Spinal cord (tissue), 10 donors: Measurements from ENCODE around the gene MBOAT1. TPM values are rescaled to one million over a fixed set of nuclear protein-coding genes. Genes with fewer than 3 reads are reported as not detected.
"Not testable (repeated sequence)": the region's sequence is repeated elsewhere in the genome, so short reads cannot be mapped to it uniquely, and the experiment has no call there.

ENCODE experiments used
- DNase-seq, 6 donors: peaks; one replicate each; pipeline versions ENCODE4 v3.0.0 to v3.0.0-alpha.2; 2013 to 2015; ENCODE audit warnings: low spot score in 6 of 6, low read depth in 4 of 6
- H3K27ac ChIP-seq: one replicate; pipeline ENCODE4 v1.5.1; 2013; ENCODE audit warnings: low read depth, low read length, control low read depth
- H3K27me3 ChIP-seq: one replicate; pipeline ENCODE4 v1.6.1; 2013; ENCODE audit warnings: low read length; ENCODE audit not compliant: control insufficient read depth, insufficient read depth
- H3K36me3 ChIP-seq: one replicate; pipeline ENCODE4 v1.6.1; 2013; ENCODE audit warnings: low read length; ENCODE audit not compliant: control insufficient read depth, insufficient read depth
- H3K4me1 ChIP-seq: one replicate; pipeline ENCODE4 v1.6.1; 2013; ENCODE audit warnings: low read length; ENCODE audit not compliant: control insufficient read depth, insufficient read depth
- H3K4me3 ChIP-seq: one replicate; pipeline ENCODE4 v1.5.1; 2013; ENCODE audit warnings: low read depth, low read length, control low read depth
- H3K9me3 ChIP-seq: one replicate; pipeline ENCODE4 v1.6.1; 2013; ENCODE audit warnings: low read length; ENCODE audit not compliant: control insufficient read depth, insufficient read depth
- WGBS: methylation state at CpG from one replicate; pipeline ENCODE4 v1.1.5; 2013; ENCODE audit warnings: missing lambda C conversion rate; ENCODE audit not compliant: insufficient coverage; 5-methylcytosine and 5-hydroxymethylcytosine counted together
- polyA plus RNA-seq, 2 donors: library from polyadenylated mRNA; unstranded; fragments of 120-200 nt; gene quantifications; one replicate each; pipeline ENCODE4 v1.2.1, GENCODE V29; 2013; ENCODE audit not compliant: insufficient read length in 2 of 2
- total RNA-seq, 2 donors: library from RNA; depleted of rRNA in 1 of 2; stranded (reverse); fragments of 120-200 nt in 1 of 2; fragments of >200 nt in 1 of 2; gene quantifications; one replicate each; pipeline versions ENCODE4 v1.2.3 to v1.2.4, GENCODE V29; 2013 to 2014
- donor health status: healthy.

The MBOAT1 gene
- total and polyA plus RNA-seq, 4 donors = 2.5 to 18.5 (median 9.7) TPM

- no peaks in the 10 kb centered on the region for H3K9me3 ChIP-seq
Observed at GRCh38 chr6:20192625-20193024, 19.6 kb downstream of the MBOAT1 start.

GRCh38 chr6:20191992-20192391 is 20.3 kb downstream of the MBOAT1 start:
- 88% methylated on average over 1 of the region's 1 CpG for WGBS
- DNase-seq = no peak
- no peaks in the 10 kb centered on the region for H3K27me3 ChIP-seq
- H3K9me3 ChIP-seq = no peaks in the 10 kb centered on the region
- no peak overlapping the region for H3K27ac ChIP-seq
- H3K4me1 ChIP-seq = no peaks in the 10 kb centered on the region
- no peak overlapping the region for H3K4me3 ChIP-seq
- H3K36me3 ChIP-seq = no peaks in the 10 kb centered on the region

More at GRCh38 chr6:20192625-20193024, 19.6 kb downstream of the MBOAT1 start:
- no peaks in the 10 kb centered on the region for H3K36me3 ChIP-seq
- no peak overlapping the region for H3K27ac ChIP-seq
- H3K4me3 ChIP-seq = no peak overlapping the region
- WGBS = 100% methylated on average over 2 of the region's 4 CpGs
- H3K4me1 ChIP-seq = no peaks in the 10 kb centered on the region
- H3K27me3 ChIP-seq = no peaks in the 10 kb centered on the region
- no peak for DNase-seq

- Histone ChIP-seq H3K27ac (no peak overlapping the region), H3K4me1 (no peaks in the 10 kb centered on the region), H3K27me3 (no peaks in the 10 kb centered on the region), H3K9me3 (no peaks in the 10 kb centered on the region), H3K4me3 (no peak overlapping the region), H3K36me3 (no peaks in the 10 kb centered on the region)
- no peak for DNase-seq
Observed at GRCh38 chr6:20188630-20189075, 23.6 kb downstream of the MBOAT1 start.

- DNase-seq = no peak
- Histone ChIP-seq H3K4me3 (no peak overlapping the region), H3K4me1 (no peaks in the 10 kb centered on the region), H3K27ac (no peak overlapping the region), H3K9me3 (no peaks in the 10 kb centered on the region), H3K36me3 (no peaks in the 10 kb centered on the region), H3K27me3 (no peaks in the 10 kb centered on the region)
- WGBS = no CpG with 5 or more reads among the region's 5 CpGs
Observed at GRCh38 chr6:20186981-20187380, 25.3 kb downstream of the MBOAT1 start.

- Histone ChIP-seq H3K9me3 (no peaks in the 10 kb centered on the region), H3K27ac (no peak overlapping the region), H3K4me3 (no peak overlapping the region), H3K27me3 (no peaks in the 10 kb centered on the region), H3K4me1 (no peaks in the 10 kb centered on the region), H3K36me3 (no peaks in the 10 kb centered on the region)
- 88% methylated on average over 1 of the region's 3 CpGs for WGBS
- DNase-seq = no peak
Observed at GRCh38 chr6:20183706-20184105, 28.6 kb downstream of the MBOAT1 start.

GRCh38 chr6:20182926-20183521 is 29.2 kb downstream of the MBOAT1 start:
- H3K9me3 ChIP-seq = no peaks in the 10 kb centered on the region
- H3K4me1 ChIP-seq = no peaks in the 10 kb centered on the region
- H3K27ac ChIP-seq = no peak overlapping the region
- H3K27me3 ChIP-seq = no peaks in the 10 kb centered on the region
- H3K36me3 ChIP-seq = no peaks in the 10 kb centered on the region
- WGBS = no CpG with 5 or more reads among the region's 2 CpGs
- H3K4me3 ChIP-seq = no peak overlapping the region
- DNase-seq = no peak

- H3K36me3 ChIP-seq = no peaks in the 10 kb centered on the region
- DNase-seq = no peak
- no peak overlapping the region for H3K4me3 ChIP-seq
- H3K9me3 ChIP-seq = no peaks in the 10 kb centered on the region
- no CpG with 5 or more reads among the region's 2 CpGs for WGBS
- H3K27ac ChIP-seq = no peak overlapping the region
- no peaks in the 10 kb centered on the region for H3K4me1 ChIP-seq
- H3K27me3 ChIP-seq = no peaks in the 10 kb centered on the region
Observed at GRCh38 chr6:20182069-20182468, 30.2 kb downstream of the MBOAT1 start.

- Histone ChIP-seq H3K27me3 (no peaks in the 10 kb centered on the region), H3K9me3 (no peaks in the 10 kb centered on the region), H3K4me3 (no peak overlapping the region), H3K27ac (no peak overlapping the region), H3K4me1 (no peaks in the 10 kb centered on the region), H3K36me3 (no peaks in the 10 kb centered on the region)
- DNase-seq = peak in 1 of 6 donors; percentile 34
- 85% methylated on average over 3 of the region's 3 CpGs for WGBS
Observed at GRCh38 chr6:20180935-20181334, 31.3 kb downstream of the MBOAT1 start.

- H3K4me1 ChIP-seq, H3K36me3 ChIP-seq, H3K4me3 ChIP-seq, H3K27me3 ChIP-seq, DNase-seq, H3K27ac ChIP-seq, H3K9me3 ChIP-seq: not testable (repeated sequence)
- no CpG with 5 or more reads among the region's 4 CpGs for WGBS
Observed at GRCh38 chr6:20179287-20180045, 32.8 kb downstream of the MBOAT1 start.

GRCh38 chr6:20178327-20178726 is 33.9 kb downstream of the MBOAT1 start:
- no peak for DNase-seq

More at GRCh38 chr6:20178327-20178726, 33.9 kb downstream of the MBOAT1 start:
- Histone ChIP-seq H3K36me3 (no peaks in the 10 kb centered on the region), H3K27ac (no peak overlapping the region), H3K4me1 (no peaks in the 10 kb centered on the region), H3K4me3 (no peak overlapping the region), H3K27me3 (no peaks in the 10 kb centered on the region), H3K9me3 (no peaks in the 10 kb centered on the region)
- 83% methylated on average over 1 of the region's 2 CpGs for WGBS
